ENCODE results near the gene PCDHB9.

PCDHB9 gene

DNA sequence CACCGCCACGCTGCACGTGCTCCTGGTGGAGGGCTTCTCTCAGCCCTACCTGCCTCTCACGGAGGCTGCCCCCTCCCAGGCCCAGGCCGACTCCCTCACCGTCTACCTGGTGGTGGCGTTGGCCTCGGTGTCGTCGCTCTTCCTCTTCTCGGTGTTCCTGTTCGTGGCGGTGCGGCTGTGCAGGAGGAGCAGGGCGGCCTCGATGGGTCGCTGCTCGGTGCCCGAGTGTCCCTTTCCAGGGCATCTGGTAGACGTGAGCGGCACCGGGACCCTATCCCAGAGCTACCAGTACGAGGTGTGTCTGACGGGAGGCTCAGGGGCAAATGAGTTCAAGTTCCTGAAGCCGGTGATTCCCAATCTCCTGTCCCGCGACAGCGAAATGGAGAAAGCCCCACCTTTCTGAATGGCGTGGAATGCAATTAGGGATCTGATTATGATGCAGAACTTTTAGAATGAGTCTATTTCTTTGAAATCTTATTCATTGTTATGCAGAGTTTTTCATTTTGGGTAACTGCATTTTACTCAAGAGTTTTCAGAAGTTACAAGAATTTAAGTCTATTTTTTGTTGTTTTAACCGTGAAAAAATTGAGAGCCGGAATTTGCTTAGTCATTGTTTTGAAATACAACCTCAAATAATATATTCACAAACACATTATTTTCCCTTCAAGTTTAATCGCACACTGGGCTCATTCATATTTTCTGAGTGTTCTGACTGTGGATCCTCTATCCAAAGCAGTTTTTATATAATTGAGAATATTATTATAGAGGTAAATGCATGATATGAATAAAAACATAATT is 49.8 kb downstream of the PCDHB9 start:
- no peak for DNase-seq (ENCODE audit: low read depth)
